ENCODE measurements around the gene ATG9B.

ATG9B gene

GRCh38 chr7:151024435-151025056 is at the start of gene ATG9B:
Gene ATG9B, minus strand, starts transcription at chr7:151024494. Its CDS starts 71 bp downstream, at chr7:151024423.
- no peak for FAIRE-seq

- no peak for FAIRE-seq
Measured at GRCh38 chr7:151073990-151074389, 49.7 kb upstream of the ATG9B start.

DNA sequence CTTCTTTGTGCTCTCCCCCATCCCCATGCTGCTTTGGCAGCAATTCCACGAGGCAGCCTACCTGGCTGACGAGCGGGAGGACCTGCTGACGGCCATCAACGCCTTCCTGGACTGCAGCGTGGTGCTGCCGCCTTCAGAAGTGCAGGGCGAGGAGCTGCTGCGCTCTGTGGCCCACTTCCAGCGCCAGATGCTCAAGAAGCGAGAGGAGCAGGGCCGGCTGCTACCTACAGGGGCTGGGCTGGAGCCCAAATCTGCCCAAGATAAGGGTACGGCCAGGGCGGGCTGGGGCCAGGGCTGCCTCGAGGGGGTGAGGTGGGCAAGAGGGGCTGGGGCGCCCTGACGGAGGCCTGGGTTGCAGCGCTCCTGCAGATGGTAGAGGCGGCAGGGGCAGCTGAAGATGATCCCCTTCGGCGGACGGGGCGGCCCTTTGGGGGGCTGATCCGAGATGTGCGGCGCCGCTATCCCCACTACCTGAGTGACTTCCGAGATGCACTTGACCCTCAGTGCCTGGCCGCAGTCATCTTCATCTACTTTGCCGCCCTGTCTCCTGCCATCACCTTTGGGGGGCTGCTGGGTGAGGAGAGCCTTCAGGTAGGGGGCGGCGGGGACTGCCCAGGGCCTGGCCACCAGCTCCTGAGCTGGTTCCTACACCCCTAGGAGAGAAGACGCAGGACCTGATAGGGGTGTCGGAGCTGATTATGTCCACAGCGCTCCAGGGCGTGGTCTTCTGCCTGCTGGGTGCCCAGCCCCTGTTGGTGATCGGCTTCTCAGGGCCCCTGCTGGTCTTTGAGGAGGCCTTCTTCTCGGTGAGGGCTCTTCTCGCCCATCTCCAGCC is 47.0 kb upstream of the ATG9B start:
- no peak for FAIRE-seq

DNA sequence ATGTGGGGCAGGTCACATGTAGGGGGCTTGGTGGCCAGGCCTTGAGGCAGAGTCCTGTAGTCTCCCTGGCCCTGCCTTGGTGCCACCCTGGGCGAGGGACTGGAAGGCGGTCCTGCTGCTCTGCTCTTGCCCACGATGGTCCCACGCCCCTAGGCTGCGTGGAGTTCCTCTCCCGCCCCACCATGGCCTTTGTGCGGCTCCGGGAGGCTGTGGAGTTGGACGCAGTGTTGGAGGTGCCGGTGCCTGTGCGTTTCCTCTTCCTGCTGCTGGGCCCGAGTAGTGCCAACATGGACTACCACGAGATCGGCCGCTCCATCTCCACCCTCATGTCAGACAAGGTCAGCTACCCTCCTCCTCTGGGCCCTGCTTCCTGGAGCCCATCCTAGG is 46.3 kb upstream of the ATG9B start:
- no peak for FAIRE-seq

- no peak for FAIRE-seq
Measured at GRCh38 chr7:151069841-151070573, 45.7 kb upstream of the ATG9B start.

GRCh38 chr7:151068069-151068773 is 43.9 kb upstream of the ATG9B start:
- FAIRE-seq = no peak

DNA sequence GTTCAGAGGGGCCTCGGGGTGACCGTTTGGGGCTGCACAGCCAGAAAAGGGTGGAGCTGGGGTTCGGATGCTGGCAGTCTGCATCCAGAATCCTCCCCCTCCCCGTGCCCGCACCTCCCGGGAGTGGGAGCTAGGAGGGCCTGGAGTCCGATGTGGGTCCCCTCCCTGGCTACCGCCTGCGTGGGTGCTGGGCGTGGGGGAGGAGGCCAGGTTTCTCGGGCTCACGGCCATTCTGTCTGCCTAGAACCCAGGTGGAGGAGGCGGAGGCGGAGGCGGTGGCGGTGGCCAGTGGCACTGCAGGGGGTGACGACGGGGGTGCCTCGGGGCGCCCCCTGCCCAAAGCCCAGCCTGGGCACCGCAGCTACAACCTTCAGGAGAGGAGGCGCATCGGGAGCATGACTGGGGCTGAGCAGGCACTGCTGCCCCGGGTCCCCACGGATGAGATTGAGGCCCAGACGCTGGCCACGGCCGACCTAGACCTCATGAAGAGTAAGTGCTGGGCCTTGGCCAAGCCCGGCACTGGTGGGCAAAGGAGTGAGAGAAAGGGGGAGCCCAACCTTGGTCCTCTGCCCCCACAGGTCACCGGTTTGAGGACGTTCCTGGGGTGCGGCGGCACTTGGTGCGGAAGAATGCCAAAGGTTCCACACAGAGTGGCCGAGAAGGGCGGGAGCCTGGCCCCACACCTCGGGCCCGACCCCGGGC is 42.1 kb upstream of the ATG9B start:
- no peak for FAIRE-seq

- no peak for FAIRE-seq
Measured at GRCh38 chr7:151065516-151065915, 41.2 kb upstream of the ATG9B start.

DNA sequence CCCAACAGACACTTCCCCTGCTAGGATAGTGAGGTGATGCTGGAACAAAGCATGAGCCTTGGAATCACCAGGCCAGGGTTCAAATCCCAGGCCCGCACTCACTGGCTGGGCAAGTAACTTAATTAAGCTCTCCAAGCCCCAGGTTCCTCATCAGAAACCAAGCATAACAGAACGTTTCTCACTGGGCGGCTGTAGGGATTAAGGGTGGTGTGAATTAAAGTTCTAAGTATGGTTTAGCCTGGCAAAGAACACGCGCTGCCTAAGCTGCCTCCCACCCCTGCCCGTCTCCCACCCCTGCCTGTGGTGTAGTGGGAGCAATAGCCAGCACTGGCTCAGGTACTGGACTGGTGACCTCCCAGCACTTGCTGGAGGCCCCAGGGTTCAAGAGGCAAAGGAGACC is 40.7 kb upstream of the ATG9B start:
- no peak for FAIRE-seq

DNA sequence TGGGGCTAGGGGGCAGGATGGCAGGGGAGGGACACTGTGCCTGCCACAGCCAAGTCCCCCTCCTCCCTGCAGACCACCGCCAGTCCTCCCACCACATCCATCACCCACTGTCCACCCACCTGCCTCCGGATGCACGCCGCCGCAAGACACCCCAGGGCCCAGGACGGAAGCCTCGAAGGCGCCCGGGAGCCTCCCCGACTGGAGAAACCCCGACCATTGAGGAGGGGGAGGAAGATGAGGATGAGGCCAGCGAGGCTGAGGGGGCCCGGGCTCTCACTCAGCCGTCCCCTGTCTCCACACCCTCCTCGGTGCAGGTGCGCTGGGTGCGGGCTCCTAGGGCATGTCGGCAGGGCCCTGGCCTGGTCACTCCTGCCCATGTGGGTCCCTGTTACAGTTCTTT is 40.2 kb upstream of the ATG9B start:
- no peak for FAIRE-seq

GRCh38 chr7:151063212-151063561 is 38.9 kb upstream of the ATG9B start:
- FAIRE-seq = no peak

DNA sequence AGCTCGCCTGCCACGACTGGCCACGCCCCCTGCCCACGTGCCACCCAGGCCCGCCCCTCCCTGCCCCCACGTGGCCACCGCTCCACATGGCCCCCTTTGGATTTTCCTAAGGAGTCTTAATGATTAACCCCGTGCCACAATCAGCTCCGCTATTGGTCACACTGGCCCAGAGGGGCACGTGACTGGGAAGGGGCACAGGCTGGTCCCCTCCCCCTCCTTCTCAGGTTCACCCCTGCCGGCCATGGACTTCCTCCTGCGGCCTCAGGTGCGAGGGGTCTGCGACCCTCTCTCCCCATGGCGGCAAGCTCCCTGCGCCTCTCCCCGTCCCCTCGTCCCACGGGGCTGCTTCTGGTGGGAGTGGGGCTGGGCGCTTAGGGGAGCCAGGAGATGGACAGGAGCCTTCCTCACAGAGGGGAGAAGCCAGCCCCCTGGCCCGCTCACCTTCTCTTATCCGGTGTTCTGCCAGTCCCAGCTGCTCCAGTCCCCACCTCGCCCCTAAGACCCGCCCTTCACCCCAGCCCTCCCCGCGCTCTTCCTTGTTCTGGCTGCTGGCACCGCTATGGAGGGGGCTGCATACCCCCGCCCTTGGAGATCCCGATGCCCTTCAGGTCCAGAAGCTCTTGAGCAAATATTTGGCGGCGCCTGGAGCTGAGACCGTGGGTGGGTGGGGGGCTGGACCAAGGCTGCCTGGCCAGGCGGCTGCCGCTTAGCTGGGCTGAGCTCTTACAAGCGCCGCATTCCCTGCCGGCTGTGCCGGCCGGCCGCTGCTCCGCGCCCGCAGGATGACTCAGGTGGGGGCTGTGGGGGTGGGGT is 38.3 kb upstream of the ATG9B start:
- no peak for FAIRE-seq

- no peak for FAIRE-seq
Measured at GRCh38 chr7:151062111-151062398, 37.8 kb upstream of the ATG9B start.

DNA sequence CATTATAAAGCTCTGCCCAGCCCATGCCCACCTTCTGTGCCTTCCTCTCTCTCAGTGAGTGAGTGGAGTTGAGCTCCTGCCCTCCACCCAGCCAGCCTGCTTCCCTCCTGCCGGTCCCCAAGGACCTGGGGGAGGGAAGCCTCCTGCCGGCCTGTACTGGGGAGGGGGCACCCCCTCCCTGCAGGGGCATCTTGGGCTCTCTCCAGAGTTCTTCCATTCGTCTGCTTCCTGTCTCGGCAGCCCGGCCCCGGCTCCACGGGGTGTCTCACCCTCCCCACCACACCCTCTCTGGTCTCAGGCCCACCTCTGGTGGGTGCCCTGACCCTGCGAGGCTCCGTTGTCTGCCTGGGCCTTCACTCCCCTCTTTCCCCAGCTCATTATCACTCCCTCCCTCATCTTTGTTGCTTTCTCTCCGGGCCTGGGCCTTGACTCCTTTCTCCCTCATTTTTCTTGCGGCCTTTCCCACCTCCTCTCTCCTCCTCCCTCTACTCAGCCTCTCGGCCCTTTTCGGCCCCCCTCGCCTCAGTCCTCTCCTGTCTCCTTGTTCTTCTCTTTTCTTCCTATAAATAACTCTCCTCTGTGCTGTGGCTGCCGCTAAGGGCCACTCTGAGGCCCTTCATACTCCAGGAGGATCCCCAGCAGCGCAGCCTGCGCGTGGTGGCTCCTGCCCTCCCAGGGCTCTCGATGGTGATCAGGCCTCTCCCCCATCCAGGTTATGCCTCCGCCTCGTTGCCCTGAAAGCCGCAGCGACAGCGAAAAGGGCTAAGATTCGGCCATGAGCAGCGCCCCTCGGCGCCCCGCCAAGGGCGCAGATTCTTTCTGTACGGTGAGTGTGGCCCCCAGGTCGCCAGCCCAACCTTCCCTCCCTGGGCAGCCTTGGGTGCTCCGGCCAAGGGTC is 37.2 kb upstream of the ATG9B start:
- no peak for FAIRE-seq

GRCh38 chr7:151060416-151061212 is 36.3 kb upstream of the ATG9B start:
- no peak for FAIRE-seq

- FAIRE-seq = no peak
Measured at GRCh38 chr7:151060113-151060415, 35.8 kb upstream of the ATG9B start.

DNA sequence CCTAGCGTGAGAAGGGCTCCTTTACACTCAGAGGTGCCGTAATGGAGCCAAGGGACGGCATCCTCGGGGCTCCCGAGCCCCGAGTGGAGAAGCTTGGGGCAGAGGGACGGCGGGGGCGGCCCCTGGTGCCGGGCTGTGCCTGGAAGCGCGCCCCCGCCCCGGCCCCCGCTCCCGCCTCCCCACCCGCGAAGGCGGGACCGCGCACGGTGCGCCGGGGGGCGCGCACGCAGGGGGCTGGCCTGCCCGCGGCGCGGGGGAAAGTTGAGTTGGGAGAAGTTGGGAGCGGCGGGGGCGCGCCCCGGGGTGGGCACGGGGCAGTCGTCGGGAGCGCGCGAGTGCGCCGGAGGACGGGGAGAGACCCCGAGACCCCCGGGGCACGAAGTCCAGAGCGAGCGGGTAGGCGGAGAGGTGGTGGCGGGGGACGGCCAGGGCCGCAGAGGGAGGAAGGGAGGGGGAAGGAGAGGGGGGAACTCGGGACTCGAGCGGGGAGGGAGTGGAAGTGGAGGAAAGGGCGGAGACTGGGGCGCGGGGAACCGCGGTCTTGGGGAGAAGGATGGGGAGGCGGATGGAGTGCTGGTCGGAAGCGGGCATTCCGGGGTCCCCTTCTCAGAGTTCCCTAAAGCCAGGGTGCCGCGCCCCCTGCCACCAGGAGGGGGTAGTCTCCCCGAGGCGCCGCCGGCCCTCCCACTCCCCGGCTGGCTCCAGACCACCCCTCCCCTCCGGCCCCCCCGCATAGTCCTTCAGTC is 35.2 kb upstream of the ATG9B start, which contains the start of gene SLC4A2:
TSS of gene SLC4A2 (plus strand) at position 223 of the 746 bp plus-strand sequence. CDS start 2,399 bp downstream, outside the sequence.
- no peak for FAIRE-seq

DNA sequence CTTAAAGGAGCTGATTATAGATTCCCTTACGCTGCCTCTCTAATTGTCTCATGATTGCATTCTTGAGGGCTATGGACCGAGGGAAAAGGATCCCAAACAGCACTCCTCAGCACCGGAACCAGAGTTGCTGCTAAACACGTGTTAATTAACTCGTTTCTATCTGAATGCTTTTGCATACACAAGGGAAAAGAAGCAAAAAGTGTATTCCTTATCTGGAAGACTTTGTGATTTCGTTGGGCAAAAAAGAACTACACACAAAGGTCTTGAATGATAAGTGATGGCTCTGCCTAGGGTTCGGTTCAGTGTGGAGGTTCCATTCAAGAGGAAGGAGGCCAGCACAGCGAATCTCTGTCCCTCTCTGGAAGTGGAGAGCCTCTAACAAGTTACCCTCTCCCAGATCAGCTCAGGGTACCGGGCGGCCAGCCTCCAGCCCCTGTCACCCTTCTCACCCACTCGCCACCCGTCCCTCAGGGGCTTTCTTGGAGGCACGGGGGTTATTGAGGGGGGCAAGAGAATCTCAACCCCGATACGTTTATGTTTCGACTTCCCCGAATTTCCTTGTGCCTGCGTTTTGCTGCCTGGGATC is 34.6 kb upstream of the ATG9B start:
- FAIRE-seq = no peak
